ENCODE results near the gene H19. TPM values are rescaled to one million over a fixed set of nuclear protein-coding genes. Genes with fewer than 3 reads are reported as not detected.
A peak's percentile ranks its signal among the peaks of the same experiment; 100 is the strongest.

The H19 gene
- total RNA-seq, 2 donors from 2014 or later = 430 to 1,696 TPM

GRCh38 chr11:1988667-1989317 is 8.8 kb downstream of the H19 start:
- peak; percentile 8 for DNase-seq (ENCODE audit: low spot score)
- intact Hi-C loops (cut with DNase I) = no loop called here

GRCh38 chr11:1988174-1988573 is 9.5 kb downstream of the H19 start:
- intact Hi-C loops (cut with DNase I) = no loop called here

GRCh38 chr11:1987024-1987423 is 10.6 kb downstream of the H19 start:
- intact Hi-C loops (cut with DNase I) = no loop called here
- DNase-seq (ENCODE audit: low spot score) = no peak

More at GRCh38 chr11:1988174-1988573, 9.5 kb downstream of the H19 start:
- no peak for DNase-seq (ENCODE audit: low spot score)

- intact Hi-C loops (cut with DNase I) = no loop called here
- no peak for DNase-seq (ENCODE audit: low spot score)
Measured at GRCh38 chr11:1983601-1983961, 14.1 kb downstream of the H19 start.

- intact Hi-C loops (cut with DNase I) = no loop called here
Measured at GRCh38 chr11:1982873-1983600, 14.6 kb downstream of the H19 start.

GRCh38 chr11:1979607-1980006 is 18.0 kb downstream of the H19 start:
- intact Hi-C loops (cut with DNase I) = no loop called here
- no peak for DNase-seq (ENCODE audit: low spot score)

More at GRCh38 chr11:1982873-1983600, 14.6 kb downstream of the H19 start:
- DNase-seq (ENCODE audit: low spot score) = no peak

- DNase-seq (ENCODE audit: low spot score) = no peak
- intact Hi-C loops (cut with DNase I) = no loop called here
Measured at GRCh38 chr11:1978720-1979473, 18.7 kb downstream of the H19 start.

- intact Hi-C loops (cut with DNase I) = no loop called here
- no peak for DNase-seq (ENCODE audit: low spot score)
Measured at GRCh38 chr11:1975185-1975584, 22.5 kb downstream of the H19 start.

GRCh38 chr11:1970956-1971355 is 26.7 kb downstream of the H19 start:
- DNase-seq (ENCODE audit: low spot score) = no peak
- intact Hi-C loops (cut with DNase I) = no loop called here

- no peak for DNase-seq (ENCODE audit: low spot score)
- intact Hi-C loops (cut with DNase I) = no loop called here
Measured at GRCh38 chr11:1969776-1970175, 27.9 kb downstream of the H19 start.

- no peak for DNase-seq (ENCODE audit: low spot score)
- intact Hi-C loops (cut with DNase I) = no loop called here
Measured at GRCh38 chr11:1969035-1969434, 28.6 kb downstream of the H19 start.

- intact Hi-C loops (cut with DNase I) = no loop called here
- DNase-seq (ENCODE audit: low spot score) = no peak
Measured at GRCh38 chr11:1968454-1969002, 29.1 kb downstream of the H19 start.

- no peak for DNase-seq (ENCODE audit: low spot score)
- intact Hi-C loops (cut with DNase I) = no loop called here
Measured at GRCh38 chr11:1967641-1968225, 29.9 kb downstream of the H19 start.

GRCh38 chr11:1966531-1966930 is 31.1 kb downstream of the H19 start:
- DNase-seq (ENCODE audit: low spot score) = no peak
- intact Hi-C loops (cut with DNase I) = no loop called here

- DNase-seq (ENCODE audit: low spot score) = no peak
Measured at GRCh38 chr11:1964955-1965354, 32.7 kb downstream of the H19 start.

GRCh38 chr11:1964348-1964747 is 33.3 kb downstream of the H19 start:
- intact Hi-C loops (cut with DNase I) = no loop called here
- DNase-seq (ENCODE audit: low spot score) = no peak

More at GRCh38 chr11:1964955-1965354, 32.7 kb downstream of the H19 start:
- intact Hi-C loops (cut with DNase I) = no loop called here

- intact Hi-C loops (cut with DNase I) = no loop called here
- DNase-seq (ENCODE audit: low spot score) = no peak
Measured at GRCh38 chr11:1963864-1964263, 33.8 kb downstream of the H19 start.

- intact Hi-C loops (cut with DNase I) = no loop called here
- no peak for DNase-seq (ENCODE audit: low spot score)
Measured at GRCh38 chr11:1959786-1960185, 37.9 kb downstream of the H19 start.

- no peak for DNase-seq (ENCODE audit: low spot score)
Measured at GRCh38 chr11:1958367-1958766, 39.3 kb downstream of the H19 start.

More at GRCh38 chr11:1958367-1958766, 39.3 kb downstream of the H19 start:
- intact Hi-C loops (cut with DNase I) = no loop called here

Measured in posterior vena cava (tissue), 2 donors.